Loucy (cell line): ENCODE results near the gene RNF8.

Experiments
- H2AFZ ChIP-seq: fragments of 200-600 bp; sonication (generic); 2 replicates; pipeline ENCODE4 v1.6.0; 2016; ENCODE audit warnings: antibody characterized with exemption, mild to moderate bottlenecking, low read length, moderate library complexity
- H3F3A ChIP-seq: fragments of 200-600 bp; 2 replicates; pipeline ENCODE4 v1.6.0; 2016; ENCODE audit warnings: antibody characterized with exemption, low read depth, mild to moderate bottlenecking
- H3K27me3 ChIP-seq: fragments of 200-600 bp; sonication (generic); 2 replicates; pipeline ENCODE4 v1.6.1; 2014; ENCODE audit warnings: low read length, mild to moderate bottlenecking; ENCODE audit not compliant: insufficient read depth, poor library complexity, severe bottlenecking
- H3K36me3 ChIP-seq: fragments of 200-600 bp; sonication (generic); 2 replicates; pipeline ENCODE4 v1.6.1; 2016; ENCODE audit warnings: low read length; ENCODE audit not compliant: insufficient read depth
- H3K4me1 ChIP-seq: fragments of 200-600 bp; sonication (generic); 2 replicates; pipeline ENCODE4 v1.5.1; 2014; ENCODE audit warnings: low read length, mild to moderate bottlenecking; ENCODE audit not compliant: insufficient read depth, poor library complexity, severe bottlenecking
- H3K4me2 ChIP-seq: fragments of 200-600 bp; sonication (generic); 2 replicates; pipeline ENCODE4 v1.6.0; 2014; ENCODE audit warnings: antibody characterized with exemption, low read length, low read depth, mild to moderate bottlenecking; ENCODE audit not compliant: poor library complexity, severe bottlenecking
- H3K4me3 ChIP-seq: fragments of 200-600 bp; sonication (generic); 2 replicates; pipeline ENCODE4 v1.5.1; 2014; ENCODE audit warnings: low read length, mild to moderate bottlenecking, mixed read lengths; ENCODE audit not compliant: poor library complexity, severe bottlenecking
- H3K79me2 ChIP-seq: fragments of 200-600 bp; sonication (generic); 2 replicates; pipeline ENCODE4 v1.6.1; 2014; ENCODE audit warnings: low read length; ENCODE audit not compliant: insufficient read depth
- H3K9ac ChIP-seq: fragments of 200-600 bp; sonication (generic); 2 replicates; pipeline ENCODE4 v1.6.0; 2014; ENCODE audit warnings: mild to moderate bottlenecking, low read depth, low read length, moderate library complexity; ENCODE audit not compliant: poor library complexity, severe bottlenecking
- H3K9me2 ChIP-seq: fragments of 200-600 bp; sonication (generic); replicated peaks from 2 replicates; pipeline ENCODE4 v1.6.1; 2016; ENCODE audit warnings: low read depth, low read length, mixed read lengths
- H3K9me3 ChIP-seq: fragments of 200-600 bp; sonication (generic); 2 replicates; pipeline ENCODE4 v1.6.1; 2014; ENCODE audit warnings: mild to moderate bottlenecking, antibody characterized with exemption, low read length, low read depth; ENCODE audit not compliant: insufficient read depth
- H4K20me1 ChIP-seq: fragments of 200-600 bp; sonication (generic); 2 replicates; pipeline ENCODE4 v1.6.0; 2014; ENCODE audit warnings: antibody characterized with exemption, low read length, mild to moderate bottlenecking; ENCODE audit not compliant: insufficient read depth, poor library complexity, severe bottlenecking
- EZH2phosphoT487 ChIP-seq: fragments of 200-600 bp; IDR thresholded peaks from 2 replicates; pipeline ENCODE4 v1.6.1; 2018; ENCODE audit warnings: antibody characterized with exemption, mild to moderate bottlenecking, moderate library complexity, borderline replicate concordance
- TF ChIP-seq, protein P1 (sequence below): fragments of 200-600 bp; sonication (generic); conservative IDR thresholded peaks from 2 replicates; pipeline ENCODE4 v1.5.1; 2014; ENCODE audit warnings: mild to moderate bottlenecking, antibody characterized with exemption, low read length

The RNF8 gene

DNA sequence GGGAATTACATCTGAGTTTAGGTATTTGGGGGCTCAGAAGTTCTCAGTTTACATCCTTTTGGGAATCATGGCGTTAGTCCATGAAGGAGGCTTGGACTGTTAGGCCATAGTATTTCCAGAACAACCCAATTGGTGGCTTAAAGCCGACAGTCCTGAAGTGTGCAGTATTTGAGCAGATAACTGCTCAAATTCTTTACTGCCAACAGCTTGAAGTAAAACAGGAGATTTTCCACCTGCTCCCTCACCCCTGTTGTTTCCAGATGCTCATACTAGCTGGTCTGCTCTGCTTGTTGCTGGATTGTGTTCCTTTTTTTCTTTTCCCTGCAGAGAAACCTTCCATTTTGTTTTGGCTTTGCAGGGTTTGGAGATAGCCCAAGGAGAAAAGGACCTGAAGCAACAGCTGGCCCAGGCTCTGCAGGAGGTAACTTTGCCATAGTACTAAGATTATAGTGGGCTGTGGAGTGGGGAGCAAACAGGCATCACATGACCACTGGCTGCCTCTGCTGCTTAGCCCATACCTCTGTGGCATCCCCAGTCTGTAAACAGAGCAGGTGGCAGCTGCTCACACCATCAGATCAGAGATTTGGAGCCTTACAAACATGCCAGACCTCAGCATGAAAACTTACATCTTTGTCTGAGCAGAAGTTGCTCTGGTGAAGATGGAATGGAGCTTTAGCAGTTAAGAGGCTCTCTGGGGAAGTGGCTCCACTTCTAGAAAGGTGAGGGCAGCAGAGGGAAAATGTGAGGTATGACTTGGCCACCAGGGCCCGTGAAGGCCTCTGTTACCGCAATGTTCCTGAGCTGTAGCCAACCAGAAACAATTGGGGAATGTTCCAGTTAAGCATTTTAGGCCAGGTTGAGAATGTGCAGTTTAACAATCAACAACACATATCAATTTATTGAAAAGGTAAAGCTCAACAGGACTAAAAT lies 17.6 kb downstream of the RNF8 start:
- H3F3A ChIP-seq, result no peaks in the 10 kb centered on the region
- no peak overlapping the region for H3K4me2 ChIP-seq
- H3K36me3 ChIP-seq, result peaks cover 54% of the 10 kb centered on the region; the same call in 1 of the 2 replicates
- H2AFZ ChIP-seq, result no peak overlapping the region
- no peak overlapping the region for H3K4me3 ChIP-seq
- no peaks in the 10 kb centered on the region for H3K79me2 ChIP-seq
- no peaks in the 10 kb centered on the region for H3K4me1 ChIP-seq
- no peaks in the 10 kb centered on the region for H3K9me3 ChIP-seq
- no peak overlapping the region for H3K9ac ChIP-seq
- TF ChIP-seq, protein P1, sequence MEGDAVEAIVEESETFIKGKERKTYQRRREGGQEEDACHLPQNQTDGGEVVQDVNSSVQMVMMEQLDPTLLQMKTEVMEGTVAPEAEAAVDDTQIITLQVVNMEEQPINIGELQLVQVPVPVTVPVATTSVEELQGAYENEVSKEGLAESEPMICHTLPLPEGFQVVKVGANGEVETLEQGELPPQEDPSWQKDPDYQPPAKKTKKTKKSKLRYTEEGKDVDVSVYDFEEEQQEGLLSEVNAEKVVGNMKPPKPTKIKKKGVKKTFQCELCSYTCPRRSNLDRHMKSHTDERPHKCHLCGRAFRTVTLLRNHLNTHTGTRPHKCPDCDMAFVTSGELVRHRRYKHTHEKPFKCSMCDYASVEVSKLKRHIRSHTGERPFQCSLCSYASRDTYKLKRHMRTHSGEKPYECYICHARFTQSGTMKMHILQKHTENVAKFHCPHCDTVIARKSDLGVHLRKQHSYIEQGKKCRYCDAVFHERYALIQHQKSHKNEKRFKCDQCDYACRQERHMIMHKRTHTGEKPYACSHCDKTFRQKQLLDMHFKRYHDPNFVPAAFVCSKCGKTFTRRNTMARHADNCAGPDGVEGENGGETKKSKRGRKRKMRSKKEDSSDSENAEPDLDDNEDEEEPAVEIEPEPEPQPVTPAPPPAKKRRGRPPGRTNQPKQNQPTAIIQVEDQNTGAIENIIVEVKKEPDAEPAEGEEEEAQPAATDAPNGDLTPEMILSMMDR, result no peak
- no peak for TF ChIP-seq EZH2phosphoT487
- H3K9me2 ChIP-seq, result no peaks in the 10 kb centered on the region
- H4K20me1 ChIP-seq, result no peaks in the 10 kb centered on the region
- no peaks in the 10 kb centered on the region for H3K27me3 ChIP-seq

DNA sequence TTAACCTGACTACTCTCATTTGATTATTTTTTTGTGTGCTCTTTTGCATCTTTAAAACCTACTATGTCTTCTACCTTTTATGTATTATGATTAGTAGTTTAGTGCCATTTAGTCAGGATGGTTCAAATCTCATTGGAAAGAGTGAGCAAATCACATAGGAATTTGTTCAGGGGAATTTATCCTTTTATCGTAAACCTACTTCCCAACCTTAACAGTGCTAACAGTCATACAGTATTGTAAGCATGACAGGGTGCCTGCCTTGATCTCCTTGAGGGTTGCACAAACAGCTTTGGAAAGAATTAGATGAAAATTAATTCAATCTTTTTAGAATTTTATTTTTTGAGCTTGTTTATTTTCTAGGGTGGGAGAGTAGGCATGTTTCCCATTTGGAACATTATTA lies 18.3 kb downstream of the RNF8 start:
- Histone ChIP-seq H2AFZ (no peak overlapping the region), H3K4me1 (no peaks in the 10 kb centered on the region), H3K9ac (no peak overlapping the region), H3K4me3 (no peak overlapping the region), H3K9me2 (no peaks in the 10 kb centered on the region), H3K9me3 (no peaks in the 10 kb centered on the region), H3K79me2 (no peaks in the 10 kb centered on the region), H4K20me1 (no peaks in the 10 kb centered on the region), H3K27me3 (no peaks in the 10 kb centered on the region), H3K4me2 (no peak overlapping the region), H3K36me3 (peaks cover 60% of the 10 kb centered on the region; the same call in 1 of the 2 replicates), H3F3A (no peaks in the 10 kb centered on the region)
- TF ChIP-seq EZH2phosphoT487, result no peak
- TF ChIP-seq, protein P1, result no peak

DNA sequence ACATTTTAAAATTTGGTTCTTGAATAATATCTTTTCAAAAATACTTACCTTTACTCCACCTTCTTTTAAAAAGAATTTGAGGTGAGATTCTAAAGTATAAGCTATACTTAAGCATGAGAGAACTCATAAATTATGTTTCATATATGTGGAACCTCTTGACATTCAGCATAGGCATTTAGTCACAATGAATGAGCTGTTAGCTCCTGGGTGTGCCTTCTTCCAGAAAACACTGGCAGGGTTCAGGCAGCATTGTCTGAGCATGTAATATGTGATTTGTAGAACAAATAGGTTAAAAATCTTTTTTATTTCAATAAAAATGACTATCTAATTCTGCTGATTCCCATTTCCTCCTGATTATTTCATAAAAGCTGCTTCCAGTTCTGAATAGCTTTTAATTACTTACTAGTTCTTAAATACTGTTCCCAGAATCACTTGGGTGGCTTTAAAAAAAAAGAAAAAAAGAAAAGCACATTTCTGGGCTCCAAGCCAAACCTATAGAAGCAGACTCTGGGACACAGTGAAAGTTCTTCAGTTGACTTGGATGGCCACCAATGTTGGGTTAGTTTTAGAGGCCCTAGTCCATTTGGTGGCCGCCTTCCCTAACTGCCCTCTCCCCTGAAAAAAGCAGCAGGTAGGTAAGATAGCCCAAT lies 20.2 kb downstream of the RNF8 start:
- Histone ChIP-seq H3K9ac (no peak overlapping the region), H3K4me1 (no peaks in the 10 kb centered on the region), H3K4me2 (no peak overlapping the region), H3K36me3 (peaks cover 62% of the 10 kb centered on the region; the same call in 1 of the 2 replicates), H2AFZ (no peak overlapping the region), H3K4me3 (no peak overlapping the region), H3K27me3 (no peaks in the 10 kb centered on the region), H3K9me2 (no peaks in the 10 kb centered on the region), H3F3A (no peaks in the 10 kb centered on the region), H3K9me3 (no peaks in the 10 kb centered on the region), H4K20me1 (no peaks in the 10 kb centered on the region), H3K79me2 (no peaks in the 10 kb centered on the region)
- TF ChIP-seq, protein P1, result no peak
- no peak for TF ChIP-seq EZH2phosphoT487
